WTC11 (cell line): Measurements from ENCODE around the gene DCLRE1C. TPM values are rescaled to one million over a fixed set of nuclear protein-coding genes. Genes with fewer than 3 reads are reported as not detected.
A peak's percentile ranks its signal among the peaks of the same experiment; 100 is the strongest.

Source experiments
- ATF1 ChIP-seq: sonication (generic); formaldehyde crosslinking; IDR thresholded peaks from 2 replicates; pipeline ENCODE4 v1.8.1; 2023; ENCODE audit warnings: mild to moderate bottlenecking, moderate library complexity, missing genetic modification reagents
- CREB1 ChIP-seq: sonication (generic); formaldehyde crosslinking; IDR thresholded peaks from 2 replicates; pipeline ENCODE4 v1.8.0; 2023; ENCODE audit warnings: mild to moderate bottlenecking, missing genetic modification reagents
- CREM ChIP-seq: sonication (generic); formaldehyde crosslinking; IDR thresholded peaks from 2 replicates; pipeline ENCODE4 v1.8.1; 2022; ENCODE audit warnings: mild to moderate bottlenecking, missing genetic modification reagents, moderate library complexity
- MXD4 ChIP-seq: fragments of 250-450 bp; sonication (Bioruptor Pico); IDR thresholded peaks from 2 replicates; pipeline ENCODE4 v1.8.0; 2021; ENCODE audit warnings: mild to moderate bottlenecking, moderate library complexity, borderline replicate concordance
- NFE2L1 ChIP-seq: sonication (generic); formaldehyde crosslinking; IDR thresholded peaks from 2 replicates; pipeline ENCODE4 v1.8.1; 2023; ENCODE audit warnings: missing genetic modification reagents
- OVOL2 ChIP-seq: fragments of 250-450 bp; sonication (Bioruptor Pico); IDR thresholded peaks from 2 replicates; pipeline ENCODE4 v1.9.0; 2021; ENCODE audit warnings: mild to moderate bottlenecking, borderline replicate concordance
- SMAD3 ChIP-seq: sonication (generic); formaldehyde crosslinking; IDR thresholded peaks from 2 replicates; pipeline ENCODE4 v1.8.0; 2022; ENCODE audit warnings: missing genetic modification reagents, mild to moderate bottlenecking, borderline replicate concordance
- SOX15 ChIP-seq: fragments of 250-450 bp; sonication (Bioruptor Pico); IDR thresholded peaks from 2 replicates; pipeline ENCODE4 v1.9.0; 2021; ENCODE audit warnings: mild to moderate bottlenecking
- SP1 ChIP-seq: sonication (generic); formaldehyde crosslinking; conservative IDR thresholded peaks from 2 replicates; pipeline ENCODE4 v1.8.1; 2022; ENCODE audit warnings: missing genetic modification reagents
- TCF7 ChIP-seq: sonication (generic); formaldehyde crosslinking; IDR thresholded peaks from 2 replicates; pipeline ENCODE4 v1.8.0; 2022; ENCODE audit warnings: mild to moderate bottlenecking, low read depth, missing genetic modification reagents, moderate library complexity
- TEAD4 ChIP-seq: sonication (generic); formaldehyde crosslinking; IDR thresholded peaks from 2 replicates; pipeline ENCODE4 v1.8.0; 2022; ENCODE audit warnings: mild to moderate bottlenecking, missing genetic modification reagents
- TP53 ChIP-seq: sonication (generic); formaldehyde crosslinking; IDR thresholded peaks from 2 replicates; pipeline ENCODE4 v1.8.1; 2023; ENCODE audit warnings: mild to moderate bottlenecking, missing genetic modification reagents
- ZNF423 ChIP-seq: fragments of 250-450 bp; sonication (Bioruptor Pico); IDR thresholded peaks from 2 replicates; pipeline ENCODE4 v2.1.2; 2022; ENCODE audit warnings: mild to moderate bottlenecking, moderate library complexity
- total RNA-seq: library from RNA; stranded (reverse); gene quantifications from 3 replicates; pipeline ENCODE4 v1.2.3, GENCODE V29; 2021
- TF ChIP-seq, protein P1 (sequence below): sonication (generic); formaldehyde crosslinking; IDR thresholded peaks from 2 replicates; pipeline ENCODE4 v1.8.1; 2023; ENCODE audit warnings: mild to moderate bottlenecking, missing genetic modification reagents, moderate library complexity
- TF ChIP-seq, protein P2 (sequence below): fragments of 250-450 bp; sonication (Bioruptor Pico); IDR thresholded peaks from 2 replicates; pipeline ENCODE4 v1.9.0; 2021; ENCODE audit warnings: mild to moderate bottlenecking, borderline replicate concordance
- TF ChIP-seq, protein P3 (sequence below): sonication (generic); formaldehyde crosslinking; IDR thresholded peaks from 2 replicates; pipeline ENCODE4 v1.8.1; 2023; ENCODE audit warnings: mild to moderate bottlenecking, missing genetic modification reagents
- TF ChIP-seq, protein P4 (sequence below): sonication (generic); formaldehyde crosslinking; conservative IDR thresholded peaks from 2 replicates; pipeline ENCODE4 v1.8.1; 2022; ENCODE audit warnings: mild to moderate bottlenecking, missing genetic modification reagents
- TF ChIP-seq, protein P5 (sequence below): sonication (generic); formaldehyde crosslinking; IDR thresholded peaks from 2 replicates; pipeline ENCODE4 v1.8.0; 2023; ENCODE audit warnings: missing genetic modification reagents, mild to moderate bottlenecking, borderline replicate concordance
- TF ChIP-seq, protein P6 (sequence below): fragments of 200-600 bp; IDR thresholded peaks from 2 replicates; pipeline ENCODE4 v1.8.0; 2022; ENCODE audit warnings: antibody characterized with exemption
- TF ChIP-seq, protein P7 (sequence below): sonication (generic); formaldehyde crosslinking; IDR thresholded peaks from 2 replicates; pipeline ENCODE4 v1.8.0; 2023; ENCODE audit warnings: mild to moderate bottlenecking, missing genetic modification reagents
- TF ChIP-seq, protein P8 (sequence below): sonication (generic); formaldehyde crosslinking; IDR thresholded peaks from 2 replicates; pipeline ENCODE4 v1.8.0; 2022; ENCODE audit warnings: mild to moderate bottlenecking, missing genetic modification reagents

The DCLRE1C gene
- total RNA-seq, 1 experiment from 2014 or later, result 4.3 TPM

DNA sequence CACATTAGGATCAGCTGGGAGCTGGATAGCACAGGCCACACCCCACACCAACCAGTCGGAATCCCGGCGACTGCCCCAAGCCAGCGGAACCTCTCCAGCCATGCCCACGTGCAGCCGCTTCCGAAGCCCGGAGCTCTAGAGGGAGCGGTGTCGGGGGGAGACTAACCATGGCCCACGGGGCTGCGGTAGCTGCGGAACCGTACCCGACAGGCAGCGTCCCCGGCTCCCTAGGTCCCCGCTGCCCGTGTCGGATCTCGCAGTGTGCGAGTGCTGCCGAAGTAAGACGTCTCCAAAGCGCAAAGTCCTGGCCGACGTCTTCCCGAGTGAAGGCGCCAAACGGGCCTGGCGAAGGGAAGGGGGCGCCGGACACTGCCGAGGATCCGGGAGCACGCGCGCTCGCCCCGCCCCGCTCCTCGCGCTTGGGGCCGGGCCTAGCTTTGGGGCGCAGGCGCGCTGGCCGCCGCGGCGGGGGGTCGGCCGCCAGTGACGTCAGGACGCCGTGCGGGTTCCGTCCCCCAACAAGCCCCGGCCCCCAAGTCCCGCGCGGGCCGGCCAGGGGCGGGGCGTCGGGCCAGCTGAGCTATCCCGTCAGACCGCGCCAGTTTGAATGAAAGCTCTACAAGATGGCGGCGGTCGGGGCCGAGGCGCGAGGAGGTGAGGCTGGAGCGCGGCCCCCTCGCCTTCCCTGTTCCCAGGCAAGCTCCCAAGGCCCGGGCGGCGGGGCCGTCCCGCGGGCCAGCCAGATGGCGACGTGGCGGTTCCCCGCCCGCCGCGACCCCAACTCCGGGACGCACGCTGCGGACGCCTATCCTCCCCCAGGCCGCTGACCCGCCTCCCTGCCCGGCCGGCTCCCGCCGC lies 75.4 kb downstream of the DCLRE1C start, which contains the start of gene SUV39H2 (continued):
- TF ChIP-seq, protein P1, sequence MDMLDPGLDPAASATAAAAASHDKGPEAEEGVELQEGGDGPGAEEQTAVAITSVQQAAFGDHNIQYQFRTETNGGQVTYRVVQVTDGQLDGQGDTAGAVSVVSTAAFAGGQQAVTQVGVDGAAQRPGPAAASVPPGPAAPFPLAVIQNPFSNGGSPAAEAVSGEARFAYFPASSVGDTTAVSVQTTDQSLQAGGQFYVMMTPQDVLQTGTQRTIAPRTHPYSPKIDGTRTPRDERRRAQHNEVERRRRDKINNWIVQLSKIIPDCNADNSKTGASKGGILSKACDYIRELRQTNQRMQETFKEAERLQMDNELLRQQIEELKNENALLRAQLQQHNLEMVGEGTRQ (CRISPR knock-in tag), result peak; percentile 20; the same call in 1 of the 2 replicates
- no peak; the same call in 1 of the 2 replicates for TF ChIP-seq SMAD3 (CRISPR knock-in tag)
- TF ChIP-seq MXD4 (CRISPR knock-in tag), result no peak
- TF ChIP-seq, protein P2, sequence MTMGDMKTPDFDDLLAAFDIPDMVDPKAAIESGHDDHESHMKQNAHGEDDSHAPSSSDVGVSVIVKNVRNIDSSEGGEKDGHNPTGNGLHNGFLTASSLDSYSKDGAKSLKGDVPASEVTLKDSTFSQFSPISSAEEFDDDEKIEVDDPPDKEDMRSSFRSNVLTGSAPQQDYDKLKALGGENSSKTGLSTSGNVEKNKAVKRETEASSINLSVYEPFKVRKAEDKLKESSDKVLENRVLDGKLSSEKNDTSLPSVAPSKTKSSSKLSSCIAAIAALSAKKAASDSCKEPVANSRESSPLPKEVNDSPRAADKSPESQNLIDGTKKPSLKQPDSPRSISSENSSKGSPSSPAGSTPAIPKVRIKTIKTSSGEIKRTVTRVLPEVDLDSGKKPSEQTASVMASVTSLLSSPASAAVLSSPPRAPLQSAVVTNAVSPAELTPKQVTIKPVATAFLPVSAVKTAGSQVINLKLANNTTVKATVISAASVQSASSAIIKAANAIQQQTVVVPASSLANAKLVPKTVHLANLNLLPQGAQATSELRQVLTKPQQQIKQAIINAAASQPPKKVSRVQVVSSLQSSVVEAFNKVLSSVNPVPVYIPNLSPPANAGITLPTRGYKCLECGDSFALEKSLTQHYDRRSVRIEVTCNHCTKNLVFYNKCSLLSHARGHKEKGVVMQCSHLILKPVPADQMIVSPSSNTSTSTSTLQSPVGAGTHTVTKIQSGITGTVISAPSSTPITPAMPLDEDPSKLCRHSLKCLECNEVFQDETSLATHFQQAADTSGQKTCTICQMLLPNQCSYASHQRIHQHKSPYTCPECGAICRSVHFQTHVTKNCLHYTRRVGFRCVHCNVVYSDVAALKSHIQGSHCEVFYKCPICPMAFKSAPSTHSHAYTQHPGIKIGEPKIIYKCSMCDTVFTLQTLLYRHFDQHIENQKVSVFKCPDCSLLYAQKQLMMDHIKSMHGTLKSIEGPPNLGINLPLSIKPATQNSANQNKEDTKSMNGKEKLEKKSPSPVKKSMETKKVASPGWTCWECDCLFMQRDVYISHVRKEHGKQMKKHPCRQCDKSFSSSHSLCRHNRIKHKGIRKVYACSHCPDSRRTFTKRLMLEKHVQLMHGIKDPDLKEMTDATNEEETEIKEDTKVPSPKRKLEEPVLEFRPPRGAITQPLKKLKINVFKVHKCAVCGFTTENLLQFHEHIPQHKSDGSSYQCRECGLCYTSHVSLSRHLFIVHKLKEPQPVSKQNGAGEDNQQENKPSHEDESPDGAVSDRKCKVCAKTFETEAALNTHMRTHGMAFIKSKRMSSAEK (CRISPR knock-in tag), result no peak
- TF ChIP-seq, protein P3, sequence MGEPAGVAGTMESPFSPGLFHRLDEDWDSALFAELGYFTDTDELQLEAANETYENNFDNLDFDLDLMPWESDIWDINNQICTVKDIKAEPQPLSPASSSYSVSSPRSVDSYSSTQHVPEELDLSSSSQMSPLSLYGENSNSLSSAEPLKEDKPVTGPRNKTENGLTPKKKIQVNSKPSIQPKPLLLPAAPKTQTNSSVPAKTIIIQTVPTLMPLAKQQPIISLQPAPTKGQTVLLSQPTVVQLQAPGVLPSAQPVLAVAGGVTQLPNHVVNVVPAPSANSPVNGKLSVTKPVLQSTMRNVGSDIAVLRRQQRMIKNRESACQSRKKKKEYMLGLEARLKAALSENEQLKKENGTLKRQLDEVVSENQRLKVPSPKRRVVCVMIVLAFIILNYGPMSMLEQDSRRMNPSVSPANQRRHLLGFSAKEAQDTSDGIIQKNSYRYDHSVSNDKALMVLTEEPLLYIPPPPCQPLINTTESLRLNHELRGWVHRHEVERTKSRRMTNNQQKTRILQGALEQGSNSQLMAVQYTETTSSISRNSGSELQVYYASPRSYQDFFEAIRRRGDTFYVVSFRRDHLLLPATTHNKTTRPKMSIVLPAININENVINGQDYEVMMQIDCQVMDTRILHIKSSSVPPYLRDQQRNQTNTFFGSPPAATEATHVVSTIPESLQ (CRISPR knock-in tag), result no peak
- 0 out of 2 replicates have a peak, but pooled peaks have one; percentile 55 for TF ChIP-seq TEAD4
- TF ChIP-seq ZNF423 (CRISPR knock-in tag), result no peak
- TF ChIP-seq ATF1 (CRISPR knock-in tag), result 0 out of 2 replicates have a peak, but pooled peaks have one; percentile 0
- TF ChIP-seq TCF7 (CRISPR knock-in tag), result peak; percentile 71; the same call in 1 of the 2 replicates
- TF ChIP-seq OVOL2 (CRISPR knock-in tag), result no peak
- TF ChIP-seq TP53 (CRISPR knock-in tag), result 0 out of 2 replicates have a peak, but pooled peaks have one; percentile 11
- TF ChIP-seq, protein P4, sequence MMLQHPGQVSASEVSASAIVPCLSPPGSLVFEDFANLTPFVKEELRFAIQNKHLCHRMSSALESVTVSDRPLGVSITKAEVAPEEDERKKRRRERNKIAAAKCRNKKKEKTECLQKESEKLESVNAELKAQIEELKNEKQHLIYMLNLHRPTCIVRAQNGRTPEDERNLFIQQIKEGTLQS, result no peak
- TF ChIP-seq NFE2L1, result 0 out of 2 replicates have a peak, but pooled peaks have one; percentile 29
- TF ChIP-seq, protein P5, sequence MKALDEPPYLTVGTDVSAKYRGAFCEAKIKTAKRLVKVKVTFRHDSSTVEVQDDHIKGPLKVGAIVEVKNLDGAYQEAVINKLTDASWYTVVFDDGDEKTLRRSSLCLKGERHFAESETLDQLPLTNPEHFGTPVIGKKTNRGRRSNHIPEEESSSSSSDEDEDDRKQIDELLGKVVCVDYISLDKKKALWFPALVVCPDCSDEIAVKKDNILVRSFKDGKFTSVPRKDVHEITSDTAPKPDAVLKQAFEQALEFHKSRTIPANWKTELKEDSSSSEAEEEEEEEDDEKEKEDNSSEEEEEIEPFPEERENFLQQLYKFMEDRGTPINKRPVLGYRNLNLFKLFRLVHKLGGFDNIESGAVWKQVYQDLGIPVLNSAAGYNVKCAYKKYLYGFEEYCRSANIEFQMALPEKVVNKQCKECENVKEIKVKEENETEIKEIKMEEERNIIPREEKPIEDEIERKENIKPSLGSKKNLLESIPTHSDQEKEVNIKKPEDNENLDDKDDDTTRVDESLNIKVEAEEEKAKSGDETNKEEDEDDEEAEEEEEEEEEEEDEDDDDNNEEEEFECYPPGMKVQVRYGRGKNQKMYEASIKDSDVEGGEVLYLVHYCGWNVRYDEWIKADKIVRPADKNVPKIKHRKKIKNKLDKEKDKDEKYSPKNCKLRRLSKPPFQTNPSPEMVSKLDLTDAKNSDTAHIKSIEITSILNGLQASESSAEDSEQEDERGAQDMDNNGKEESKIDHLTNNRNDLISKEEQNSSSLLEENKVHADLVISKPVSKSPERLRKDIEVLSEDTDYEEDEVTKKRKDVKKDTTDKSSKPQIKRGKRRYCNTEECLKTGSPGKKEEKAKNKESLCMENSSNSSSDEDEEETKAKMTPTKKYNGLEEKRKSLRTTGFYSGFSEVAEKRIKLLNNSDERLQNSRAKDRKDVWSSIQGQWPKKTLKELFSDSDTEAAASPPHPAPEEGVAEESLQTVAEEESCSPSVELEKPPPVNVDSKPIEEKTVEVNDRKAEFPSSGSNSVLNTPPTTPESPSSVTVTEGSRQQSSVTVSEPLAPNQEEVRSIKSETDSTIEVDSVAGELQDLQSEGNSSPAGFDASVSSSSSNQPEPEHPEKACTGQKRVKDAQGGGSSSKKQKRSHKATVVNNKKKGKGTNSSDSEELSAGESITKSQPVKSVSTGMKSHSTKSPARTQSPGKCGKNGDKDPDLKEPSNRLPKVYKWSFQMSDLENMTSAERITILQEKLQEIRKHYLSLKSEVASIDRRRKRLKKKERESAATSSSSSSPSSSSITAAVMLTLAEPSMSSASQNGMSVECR (CRISPR knock-in tag), result peak; percentile 96
- peak; percentile 76 for TF ChIP-seq CREM (CRISPR knock-in tag)
- TF ChIP-seq, protein P6, sequence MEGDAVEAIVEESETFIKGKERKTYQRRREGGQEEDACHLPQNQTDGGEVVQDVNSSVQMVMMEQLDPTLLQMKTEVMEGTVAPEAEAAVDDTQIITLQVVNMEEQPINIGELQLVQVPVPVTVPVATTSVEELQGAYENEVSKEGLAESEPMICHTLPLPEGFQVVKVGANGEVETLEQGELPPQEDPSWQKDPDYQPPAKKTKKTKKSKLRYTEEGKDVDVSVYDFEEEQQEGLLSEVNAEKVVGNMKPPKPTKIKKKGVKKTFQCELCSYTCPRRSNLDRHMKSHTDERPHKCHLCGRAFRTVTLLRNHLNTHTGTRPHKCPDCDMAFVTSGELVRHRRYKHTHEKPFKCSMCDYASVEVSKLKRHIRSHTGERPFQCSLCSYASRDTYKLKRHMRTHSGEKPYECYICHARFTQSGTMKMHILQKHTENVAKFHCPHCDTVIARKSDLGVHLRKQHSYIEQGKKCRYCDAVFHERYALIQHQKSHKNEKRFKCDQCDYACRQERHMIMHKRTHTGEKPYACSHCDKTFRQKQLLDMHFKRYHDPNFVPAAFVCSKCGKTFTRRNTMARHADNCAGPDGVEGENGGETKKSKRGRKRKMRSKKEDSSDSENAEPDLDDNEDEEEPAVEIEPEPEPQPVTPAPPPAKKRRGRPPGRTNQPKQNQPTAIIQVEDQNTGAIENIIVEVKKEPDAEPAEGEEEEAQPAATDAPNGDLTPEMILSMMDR, result no peak
- TF ChIP-seq CREB1 (CRISPR knock-in tag), result no peak
- no peak for TF ChIP-seq SOX15 (CRISPR knock-in tag)
- peak; percentile 59 for TF ChIP-seq SP1 (CRISPR knock-in tag)
- TF ChIP-seq, protein P7, sequence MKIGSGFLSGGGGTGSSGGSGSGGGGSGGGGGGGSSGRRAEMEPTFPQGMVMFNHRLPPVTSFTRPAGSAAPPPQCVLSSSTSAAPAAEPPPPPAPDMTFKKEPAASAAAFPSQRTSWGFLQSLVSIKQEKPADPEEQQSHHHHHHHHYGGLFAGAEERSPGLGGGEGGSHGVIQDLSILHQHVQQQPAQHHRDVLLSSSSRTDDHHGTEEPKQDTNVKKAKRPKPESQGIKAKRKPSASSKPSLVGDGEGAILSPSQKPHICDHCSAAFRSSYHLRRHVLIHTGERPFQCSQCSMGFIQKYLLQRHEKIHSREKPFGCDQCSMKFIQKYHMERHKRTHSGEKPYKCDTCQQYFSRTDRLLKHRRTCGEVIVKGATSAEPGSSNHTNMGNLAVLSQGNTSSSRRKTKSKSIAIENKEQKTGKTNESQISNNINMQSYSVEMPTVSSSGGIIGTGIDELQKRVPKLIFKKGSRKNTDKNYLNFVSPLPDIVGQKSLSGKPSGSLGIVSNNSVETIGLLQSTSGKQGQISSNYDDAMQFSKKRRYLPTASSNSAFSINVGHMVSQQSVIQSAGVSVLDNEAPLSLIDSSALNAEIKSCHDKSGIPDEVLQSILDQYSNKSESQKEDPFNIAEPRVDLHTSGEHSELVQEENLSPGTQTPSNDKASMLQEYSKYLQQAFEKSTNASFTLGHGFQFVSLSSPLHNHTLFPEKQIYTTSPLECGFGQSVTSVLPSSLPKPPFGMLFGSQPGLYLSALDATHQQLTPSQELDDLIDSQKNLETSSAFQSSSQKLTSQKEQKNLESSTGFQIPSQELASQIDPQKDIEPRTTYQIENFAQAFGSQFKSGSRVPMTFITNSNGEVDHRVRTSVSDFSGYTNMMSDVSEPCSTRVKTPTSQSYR (CRISPR knock-in tag), result no peak
- TF ChIP-seq, protein P8, sequence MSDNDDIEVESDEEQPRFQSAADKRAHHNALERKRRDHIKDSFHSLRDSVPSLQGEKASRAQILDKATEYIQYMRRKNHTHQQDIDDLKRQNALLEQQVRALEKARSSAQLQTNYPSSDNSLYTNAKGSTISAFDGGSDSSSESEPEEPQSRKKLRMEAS (CRISPR knock-in tag), result peak; percentile 94
